GM19395 (cell line): ENCODE measurements around the gene CD79B.
"Not testable (repeated sequence)": the region's sequence is repeated elsewhere in the genome, so short reads cannot be mapped to it uniquely, and the experiment has no call there.

Source experiments
- ATAC-seq: cut with Tn5 transposase; IDR thresholded peaks from one replicate; pipeline ENCODE4 v1.9.1; 2021; ENCODE audit warnings: mild to moderate bottlenecking, moderate library complexity; ENCODE audit not compliant: unreplicated experiment

The CD79B gene

GRCh38 chr17:63934183-63935112 lies 2.3 kb upstream of the CD79B start:
- no peak for ATAC-seq

DNA sequence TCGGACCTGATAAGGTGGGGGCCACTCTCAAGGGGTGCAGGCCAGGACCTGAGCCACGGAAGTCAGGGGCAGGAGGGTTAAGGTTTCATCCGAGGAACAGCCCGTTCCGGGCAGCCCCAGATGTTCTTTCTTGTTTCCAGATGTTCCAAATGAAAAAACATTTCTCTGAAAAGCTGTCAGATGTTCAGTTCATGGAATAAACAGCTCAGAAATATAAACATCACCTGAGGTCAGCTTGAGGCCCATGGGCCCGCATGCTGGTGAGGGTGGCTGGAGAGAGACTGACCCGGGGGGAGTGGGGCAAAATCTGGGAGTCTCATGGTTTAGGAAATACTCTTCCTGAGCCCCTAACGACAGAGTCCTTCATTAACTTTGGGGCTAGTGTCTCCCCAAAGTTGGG lies 1.5 kb upstream of the CD79B start:
- no peak for ATAC-seq

DNA sequence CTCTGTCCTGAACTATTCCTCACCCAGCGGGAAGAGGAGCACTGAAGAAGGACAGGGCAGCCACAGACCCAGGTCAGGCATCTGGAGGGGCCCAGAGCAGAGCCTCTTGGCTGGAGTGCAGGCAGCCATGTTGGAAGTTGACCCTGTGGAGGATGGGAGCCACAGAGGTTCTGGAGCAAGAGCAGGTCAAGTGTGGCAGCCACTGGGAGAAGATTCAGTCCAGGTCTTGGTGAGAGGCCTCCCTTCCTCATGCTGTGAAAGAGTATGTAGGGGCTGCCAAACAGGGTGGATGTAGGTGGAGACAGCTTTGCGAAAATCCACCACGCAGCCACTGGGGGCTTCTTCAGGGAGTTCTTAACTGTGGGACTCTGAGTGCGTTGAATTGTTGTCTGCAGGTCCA lies 590 bp upstream of the CD79B start:
- peak; percentile 26 for ATAC-seq

DNA sequence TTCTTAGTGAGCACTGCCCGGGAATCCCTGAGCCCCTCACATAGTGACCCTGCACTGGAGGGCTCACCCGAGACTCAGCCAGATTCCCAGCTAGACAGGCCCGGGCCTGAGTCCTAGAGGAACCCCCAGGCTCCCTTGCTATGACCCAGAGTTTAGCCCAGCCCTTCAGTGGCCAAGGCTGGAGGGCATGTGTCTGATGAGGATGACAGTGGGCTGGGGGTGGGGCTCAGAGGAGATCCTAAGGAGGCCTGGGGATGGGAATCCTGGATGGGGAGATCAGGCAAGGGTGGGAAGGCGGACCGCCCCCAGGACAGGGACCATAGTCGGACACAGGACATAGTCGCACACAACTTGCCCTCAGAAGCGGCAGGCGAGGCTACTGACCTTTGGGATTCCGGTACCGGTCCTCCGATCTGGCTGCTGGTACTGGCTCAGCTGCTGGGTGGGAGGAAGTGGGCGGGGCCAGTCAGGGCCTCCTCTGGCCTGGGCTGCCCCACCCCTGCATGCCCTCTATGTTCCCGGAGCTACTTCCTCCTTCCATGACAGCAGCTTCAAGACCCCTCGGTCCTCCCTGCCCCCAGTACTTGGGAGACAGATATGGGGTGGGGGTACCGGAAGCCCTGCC lies 1.1 kb downstream of the CD79B start:
- peak; percentile 35 for ATAC-seq

GRCh38 chr17:63929860-63930766 lies 2.0 kb downstream of the CD79B start:
- ATAC-seq, result no peak

DNA sequence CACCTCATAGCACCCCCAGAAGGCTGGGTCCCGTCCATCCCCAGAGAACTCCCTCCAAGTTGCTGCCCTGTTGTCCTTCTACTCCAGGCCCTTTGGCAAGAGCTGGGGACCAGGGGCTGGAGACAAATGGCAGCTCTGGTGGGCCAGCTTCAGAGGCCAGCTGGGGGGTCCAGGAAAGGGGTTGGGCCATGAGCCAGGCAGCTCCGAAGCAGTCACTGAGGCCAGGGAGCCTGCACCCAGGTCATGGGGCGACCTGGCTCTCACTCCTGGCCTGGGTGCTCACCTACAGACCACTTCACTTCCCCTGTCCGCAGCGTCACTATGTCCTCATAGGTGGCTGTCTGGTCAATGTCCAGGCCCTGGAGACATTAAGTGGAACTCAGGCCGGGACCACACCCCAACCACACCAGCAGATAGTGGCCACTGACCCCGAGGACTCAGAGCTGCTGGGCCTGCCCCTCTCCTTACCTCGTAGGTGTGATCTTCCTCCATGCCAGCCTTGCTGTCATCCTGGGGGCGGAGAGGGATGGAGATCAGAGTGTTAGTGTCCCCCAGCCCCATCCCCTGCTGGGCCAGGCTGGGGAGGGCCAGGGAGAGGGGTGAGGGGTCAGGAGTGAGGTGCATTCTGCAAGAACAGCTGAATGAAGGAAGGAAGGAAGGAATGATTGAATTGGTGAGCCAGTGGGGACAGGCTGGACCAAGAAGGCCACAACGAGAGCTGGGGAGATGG lies 3.0 kb downstream of the CD79B start:
- no peak for ATAC-seq

DNA sequence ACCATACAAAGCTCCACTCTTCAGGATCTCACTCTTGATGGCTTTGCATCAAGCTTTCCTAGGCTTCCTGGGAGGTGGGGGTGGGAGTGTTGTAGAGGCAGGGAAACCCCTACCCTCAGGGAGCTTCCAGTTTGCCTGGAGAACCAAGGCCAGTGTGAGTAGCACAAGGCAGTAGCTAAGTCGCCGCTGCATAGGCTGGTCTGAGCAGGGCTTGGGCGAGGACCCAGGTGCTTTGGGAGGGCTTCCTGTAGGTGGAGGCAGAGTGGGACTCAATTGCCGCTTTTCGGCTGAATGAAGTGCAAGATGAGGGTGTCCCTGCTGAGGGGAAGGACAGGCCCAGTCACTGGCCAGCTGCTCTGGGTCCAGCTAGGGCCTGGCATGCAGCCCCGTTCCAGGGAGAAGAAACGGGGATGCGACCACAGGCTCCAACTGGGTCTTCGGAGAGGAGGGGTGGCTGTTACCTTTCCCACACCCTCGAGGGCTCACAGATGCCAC lies 3.9 kb downstream of the CD79B start:
- ATAC-seq, result no peak

GRCh38 chr17:63927464-63928171 lies 4.5 kb downstream of the CD79B start:
- no peak for ATAC-seq

- ATAC-seq, result no peak
Measured at GRCh38 chr17:63926164-63926563, 6.0 kb downstream of the CD79B start.

GRCh38 chr17:63925615-63926014 lies 6.5 kb downstream of the CD79B start:
- ATAC-seq, result no peak

- ATAC-seq, result peak; percentile 59
Measured at GRCh38 chr17:63922402-63922801, 9.7 kb downstream of the CD79B start.

DNA sequence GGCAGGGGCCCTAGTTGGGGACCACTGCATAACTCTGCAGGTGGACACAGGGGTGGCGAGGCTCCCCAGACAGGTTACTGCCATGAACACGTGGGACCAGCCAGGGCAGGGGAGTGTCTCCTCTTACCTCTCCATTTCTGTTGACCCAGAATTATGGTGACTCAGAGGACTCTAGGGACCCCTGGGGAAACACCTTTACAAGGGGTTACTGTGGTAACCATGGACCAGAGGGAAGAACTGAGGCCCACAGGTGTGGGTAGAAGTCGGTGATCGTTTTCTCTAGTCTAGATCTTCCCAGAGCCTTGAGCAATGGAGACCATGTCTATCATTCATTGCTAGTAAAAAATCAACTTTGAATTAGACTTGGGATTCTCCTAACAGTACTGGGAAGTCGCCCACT lies 11.4 kb downstream of the CD79B start:
- not testable (repeated sequence) for ATAC-seq

- ATAC-seq, result not testable (repeated sequence)
Measured at GRCh38 chr17:63920050-63920449, 12.1 kb downstream of the CD79B start.

GRCh38 chr17:63919311-63919723 lies 12.8 kb downstream of the CD79B start:
- peak; percentile 65 for ATAC-seq

DNA sequence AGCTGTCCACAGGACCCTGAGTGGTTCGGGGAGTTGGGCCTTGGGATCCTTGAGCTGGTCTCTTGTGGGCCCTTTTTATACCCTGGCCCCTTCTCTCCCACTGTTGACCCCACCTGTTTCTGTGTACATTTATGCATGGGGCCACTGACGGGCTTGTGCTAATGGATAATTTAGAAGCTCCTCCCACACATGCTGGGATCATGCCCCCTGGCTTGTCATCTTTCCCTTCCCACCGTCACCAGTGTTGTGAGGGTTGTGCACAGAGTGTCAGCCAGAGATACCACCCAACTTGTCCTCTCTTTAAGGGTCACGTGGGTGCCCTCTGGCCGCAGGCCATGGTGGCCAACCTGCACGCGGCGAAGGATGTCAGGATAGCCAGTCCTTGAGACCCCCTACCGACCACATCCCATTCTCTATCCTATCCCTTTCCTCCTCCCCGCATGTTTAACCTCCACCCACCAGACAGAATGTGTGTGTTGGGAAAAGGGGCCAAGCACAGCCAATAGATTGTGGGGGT lies 13.3 kb downstream of the CD79B start, which contains the start of gene GH1:
Gene GH1 (minus strand): TSS at position 51 of the 517 bp plus-strand sequence. CDS start 63 bp downstream, outside the sequence.
- ATAC-seq, result not testable (repeated sequence)

DNA sequence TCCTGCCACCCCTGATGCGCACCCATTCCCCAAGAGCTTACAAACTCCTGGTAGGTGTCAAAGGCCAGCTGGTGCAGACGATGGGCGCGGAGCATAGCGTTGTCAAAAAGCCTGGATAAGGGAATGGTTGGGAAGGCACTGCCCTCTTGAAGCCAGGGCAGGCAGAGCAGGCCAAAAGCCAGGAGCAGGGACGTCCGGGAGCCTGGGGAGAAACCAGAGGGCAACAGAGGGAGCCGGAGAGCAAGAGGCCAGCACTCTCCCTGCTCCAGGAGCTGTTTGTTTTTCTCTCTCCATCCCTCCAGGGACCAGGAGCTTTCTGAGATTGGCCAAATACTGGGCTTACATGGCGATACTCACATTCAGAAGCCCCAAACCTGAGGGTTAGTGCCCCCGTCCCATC lies 13.8 kb downstream of the CD79B start:
- no peak for ATAC-seq

- ATAC-seq, result no peak
Measured at GRCh38 chr17:63917646-63918045, 14.5 kb downstream of the CD79B start.

DNA sequence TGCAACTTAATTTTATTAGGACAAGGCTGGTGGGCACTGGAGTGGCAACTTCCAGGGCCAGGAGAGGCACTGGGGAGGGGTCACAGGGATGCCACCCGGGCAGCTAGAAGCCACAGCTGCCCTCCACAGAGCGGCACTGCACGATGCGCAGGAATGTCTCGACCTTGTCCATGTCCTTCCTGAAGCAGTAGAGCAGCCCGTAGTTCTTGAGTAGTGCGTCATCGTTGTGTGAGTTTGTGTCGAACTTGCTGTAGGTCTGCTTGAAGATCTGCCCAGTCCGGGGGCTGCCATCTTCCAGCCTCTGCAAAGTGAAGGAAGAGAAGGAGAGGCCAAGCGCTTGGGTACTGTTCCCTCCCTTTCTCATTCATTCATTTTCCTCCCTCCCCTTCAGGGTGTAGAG lies 14.9 kb downstream of the CD79B start:
- not testable (repeated sequence) for ATAC-seq

- no peak for ATAC-seq
Measured at GRCh38 chr17:63916566-63917185, 15.5 kb downstream of the CD79B start.
